GM12892 (cell line): Measurements from ENCODE around the gene RAB44.

Experiments
- POLR2A ChIP-seq: IDR thresholded peaks from 2 replicates; pipeline ENCODE4 v1.6.1; 2011; ENCODE audit warnings: low read depth, low read length, control low read depth
- POLR2AphosphoS5 ChIP-seq: IDR thresholded peaks from 2 replicates; pipeline ENCODE4 v1.6.1; 2011; ENCODE audit warnings: low read depth, low read length, control low read depth

- TF ChIP-seq POLR2A, result no peak
- no peak for TF ChIP-seq POLR2AphosphoS5
Measured at GRCh38 chr6:36665180-36665579, 32.4 kb upstream of the RAB44 start.
